HepG2 (cell line): Measurements from ENCODE around the gene ANGPTL2. TPM values are rescaled to one million over a fixed set of nuclear protein-coding genes. Genes with fewer than 3 reads are reported as not detected.

ENCODE experiments used
- ATAC-seq: fragments of 200-7000 bp; cut with Tn5 transposase; 3 replicates; pipeline ENCODE4 v1.9.1; 2020; ENCODE audit warnings: mild to moderate bottlenecking, moderate library complexity
- BruUV-seq: library from RNA; stranded (reverse); fragments of 400-500 nt; replicated peaks from 2 replicates; lab custom pipeline; 2021; lab: Mats Ljungman, UMichigan
- CTCF ChIA-PET: fragments of 300-600 bp; formaldehyde crosslinking; extraction: SDS; loops from one replicate; lab custom pipeline; 2021; ENCODE audit warnings: low total read pairs, inconsistent platforms, low intra/inter-chr PET ratio; lab: Yijun Ruan, JAX
- POLR2A ChIA-PET: fragments of 350-600 bp; sonication (Branson Sonifier 250); formaldehyde crosslinking; loops from one replicate; lab custom pipeline; 2020; ENCODE audit warnings: antibody characterized with exemption, inconsistent platforms; lab: Yijun Ruan, JAX
- DNase-seq: peaks from one replicate; pipeline ENCODE4 v3.0.0-alpha.2; 2015; ENCODE audit warnings: low spot score
- FAIRE-seq: peaks from 3 replicates; lab custom pipeline; 2011; peaks lifted over from hg19 to GRCh38; lab: Jason Lieb, UNC
- H2AFZ ChIP-seq: one replicate; pipeline ENCODE4 v1.6.1; 2011; ENCODE audit warnings: low read length, inconsistent platforms
- H3K27ac ChIP-seq: fragments of 300-600 bp; 3 replicates; pipeline ENCODE4 v1.8.0; 2011; ENCODE audit warnings: mixed run types, mild to moderate bottlenecking, mixed read lengths, low read length, inconsistent platforms; ENCODE audit not compliant: insufficient read depth; ENCODE audit errors: extremely low read length
- H3K27me3 ChIP-seq, 2 experiments: fragments of 200-600 bp in 1 of 2; 2 replicates in 1 of 2; 3 replicates in 1 of 2; pipeline versions ENCODE4 v1.6.0 to v1.8.0; 2011; ENCODE audit warnings: low read length in 2 of 2, mild to moderate bottlenecking in 2 of 2, moderate library complexity in 2 of 2, inconsistent platforms in 1 of 2; ENCODE audit not compliant: insufficient read depth in 2 of 2, control insufficient read depth in 1 of 2
- H3K36me3 ChIP-seq, 2 experiments: fragments of 200-600 bp in 1 of 2; replicated peaks in 1 of 2; 2 replicates in 1 of 2; 3 replicates in 1 of 2; pipeline versions ENCODE4 v1.5.1 to v1.8.0; 2011; ENCODE audit warnings: low read length in 2 of 2, inconsistent platforms in 1 of 2; ENCODE audit not compliant: insufficient read depth in 2 of 2, control insufficient read depth in 1 of 2
- H3K4me1 ChIP-seq: 2 replicates; pipeline ENCODE4 v1.5.1; 2012; ENCODE audit warnings: low read length, inconsistent platforms; ENCODE audit not compliant: insufficient read depth
- H3K4me2 ChIP-seq: 2 replicates; pipeline ENCODE4 v1.6.0; 2011; ENCODE audit warnings: low read depth, low read length, inconsistent platforms
- H3K4me3 ChIP-seq, 3 experiments: fragments of 200-600 bp in 1 of 3; sonication (generic), shearing (Covaris generic) in 1 of 3; replicated peaks in 1 of 3; 2 replicates each; pipeline ENCODE4 v1.5.1; 2011 to 2016; ENCODE audit warnings: low read length in 3 of 3, inconsistent platforms in 2 of 3, low read depth in 2 of 3, mild to moderate bottlenecking in 2 of 3, control low read depth in 1 of 3, mixed read lengths in 1 of 3; ENCODE audit not compliant: insufficient read depth in 1 of 3
- H3K79me2 ChIP-seq: one replicate; pipeline ENCODE4 v1.6.1; 2011; ENCODE audit warnings: low read length, inconsistent platforms; ENCODE audit not compliant: insufficient read depth
- H3K9ac ChIP-seq: 2 replicates; pipeline ENCODE4 v1.6.0; 2011; ENCODE audit warnings: mild to moderate bottlenecking, low read depth, low read length, inconsistent platforms; ENCODE audit not compliant: insufficient read depth
- H3K9me3 ChIP-seq: 2 replicates; pipeline ENCODE4 v1.5.1; 2012; ENCODE audit warnings: mild to moderate bottlenecking, low read length
- H4K20me1 ChIP-seq: 2 replicates; pipeline ENCODE4 v1.6.0; 2011; ENCODE audit warnings: inconsistent platforms, mild to moderate bottlenecking, low read length, moderate library complexity; ENCODE audit not compliant: insufficient read depth
- AHR ChIP-seq: IDR thresholded peaks from 2 replicates; pipeline ENCODE4 v1.6.1; 2018; ENCODE audit warnings: missing genetic modification reagents, missing compliant biosample characterization
- ARNTL ChIP-seq: sonication (generic); formaldehyde crosslinking; IDR thresholded peaks from 2 replicates; pipeline ENCODE4 v1.4.0; 2020; ENCODE audit warnings: mild to moderate bottlenecking, missing genetic modification reagents
- CBX2 ChIP-seq, 2 experiments: fragments of 200-600 bp in 1 of 2; sonication (generic); formaldehyde crosslinking in 1 of 2; IDR thresholded peaks; 2 replicates each; pipeline versions ENCODE4 v1.7.0 to v1.8.1; 2018 to 2022; ENCODE audit warnings: low read depth in 2 of 2, low read length in 1 of 2, mild to moderate bottlenecking in 1 of 2, missing genetic modification reagents in 1 of 2
- HBP1 ChIP-seq: IDR thresholded peaks from 2 replicates; pipeline ENCODE4 v1.6.1; 2016; ENCODE audit warnings: low read depth, control low read depth
- HES4 ChIP-seq: sonication (generic); formaldehyde crosslinking; IDR thresholded peaks from 2 replicates; pipeline ENCODE4 v1.9.0; 2021; ENCODE audit warnings: mild to moderate bottlenecking, missing genetic modification reagents, borderline replicate concordance
- PRMT3 ChIP-seq: sonication (generic); formaldehyde crosslinking; IDR thresholded peaks from 2 replicates; pipeline ENCODE4 v1.8.1; 2022; ENCODE audit warnings: low read depth, mild to moderate bottlenecking, moderate library complexity, missing genetic modification reagents, borderline replicate concordance
- SAFB2 ChIP-seq: sonication (generic); formaldehyde crosslinking; IDR thresholded peaks from 2 replicates; pipeline ENCODE4 v1.5.1; 2020; ENCODE audit warnings: missing genetic modification reagents, low read depth, mild to moderate bottlenecking, borderline replicate concordance
- TEAD2 ChIP-seq: sonication (generic); formaldehyde crosslinking; IDR thresholded peaks from 2 replicates; pipeline ENCODE4 v1.9.0; 2021; ENCODE audit warnings: missing genetic modification reagents
- YEATS2 ChIP-seq: sonication (generic); formaldehyde crosslinking; IDR thresholded peaks from 2 replicates; pipeline ENCODE4 v1.4.0; 2020; ENCODE audit warnings: missing genetic modification reagents, borderline replicate concordance
- ZNF143 ChIP-seq: sonication (generic); formaldehyde crosslinking; IDR thresholded peaks from 2 replicates; pipeline ENCODE4 v1.4.0; 2020; ENCODE audit warnings: missing genetic modification reagents
- ZNF33A ChIP-seq: sonication (generic); formaldehyde crosslinking; IDR thresholded peaks from 2 replicates; pipeline ENCODE4 v1.5.1; 2020; ENCODE audit warnings: missing genetic modification reagents, mild to moderate bottlenecking, moderate library complexity, borderline replicate concordance
- ZNF574 ChIP-seq: sonication (generic); formaldehyde crosslinking; IDR thresholded peaks from 2 replicates; pipeline ENCODE4 v1.4.0; 2020; ENCODE audit warnings: missing genetic modification reagents
- WGBS: methylation state at CpG from one replicate; pipeline ENCODE4 v1.1.6; 2017; ENCODE audit warnings: low lambda C conversion rate; 5-methylcytosine and 5-hydroxymethylcytosine counted together
- in situ Hi-C: cut with HindIII; loops from 2 replicates; pipeline ENCODE4 v1.10.0; 2017; ENCODE audit warnings: low pct_unique_long_range_greater_than_20kb; ENCODE audit not compliant: extremely low pct_ligation_motif_present
- intact Hi-C: fragments of 100-400 bp; cut with micrococcal nuclease; formaldehyde crosslinking; loops from one replicate; pipeline ENCODE4 v1.10.0; 2022; ENCODE audit not compliant: unreplicated experiment
- polyA plus RNA-seq, 8 experiments: library from polyadenylated mRNA; depleted of rRNA in 3 of 8; stranded (reverse) in 7 of 8; unstranded in 1 of 8; fragments of >200 nt; fragmentation: Illumina TruSeq in 4 of 8; extraction: Trizol in 4 of 8; gene quantifications; 2 replicates each; pipeline versions ENCODE4 v1.2.1 to v1.2.3, GENCODE V29; 2011 to 2016; ENCODE audit warnings: low read depth in 4 of 8, missing spikeins in 1 of 8, mixed read lengths in 1 of 8; ENCODE audit not compliant: insufficient read depth in 1 of 8
- total RNA-seq, 5 experiments: library from RNA; depleted of rRNA; stranded (reverse); fragments of >200 nt; fragmentation: Illumina TruSeq; extraction: Trizol; gene quantifications; 2 replicates each; pipeline ENCODE4 v1.2.3, GENCODE V29; 2016; ENCODE audit warnings: low read depth in 1 of 5
- TF ChIP-seq, protein P1 (sequence below): sonication (generic); formaldehyde crosslinking; IDR thresholded peaks from 2 replicates; pipeline ENCODE4 v1.8.1; 2023; ENCODE audit warnings: mild to moderate bottlenecking, missing genetic modification reagents
- TF ChIP-seq, protein P2 (sequence below): IDR thresholded peaks from 2 replicates; pipeline ENCODE4 v1.6.1; 2018; ENCODE audit warnings: missing genetic modification reagents, mild to moderate bottlenecking, missing compliant biosample characterization
- TF ChIP-seq, protein P3 (sequence below): sonication (generic); formaldehyde crosslinking; IDR thresholded peaks from 2 replicates; pipeline ENCODE4 v1.4.0; 2020; ENCODE audit warnings: mild to moderate bottlenecking, missing genetic modification reagents

The ANGPTL2 gene
- total and polyA plus RNA-seq, 2 of the 13 experiments (the other 11 are each of a cell fraction or from before 2014, with no cell fraction given) = 0.91 to 21.0 TPM

- Histone ChIP-seq H4K20me1 (no peaks in the 10 kb centered on the region), H2AFZ (no peak overlapping the region), H3K9me3 (no peaks in the 10 kb centered on the region), H3K79me2 (no peaks in the 10 kb centered on the region), H3K27ac (no peak overlapping the region), H3K27me3 (no peaks in the 10 kb centered on the region), H3K4me2 (no peak overlapping the region), H3K4me3 (no peak overlapping the region), H3K9ac (no peak overlapping the region), H3K4me1 (peaks cover 7% of the 10 kb centered on the region), H3K36me3 (no peaks in the 10 kb centered on the region)
- BruUV-seq = no TSS peak
- 91% methylated on average over 5 of the region's 5 CpGs for WGBS
- DNase-seq (no peak), FAIRE-seq (no peak), ATAC-seq (no peak)
- ChIA-PET CTCF (no interaction called here), POLR2A (no interaction called here)
- intact Hi-C loops (no loop called here), in situ Hi-C loops (no loop called here)
- TF ChIP-seq SAFB2 (CRISPR knock-in tag) (no peak), TEAD2 (CRISPR knock-in tag) (no peak), HES4 (no peak), CBX2 (IDR thresholded peaks at IDR 0.05; ENCODE audit: low read depth, low read length) (no peak), CBX2 (CRISPR knock-in tag; IDR thresholded peaks at IDR 0.05; ENCODE audit: low read depth) (no peak), ZNF143 (CRISPR knock-in tag) (no peak), ZNF574 (CRISPR knock-in tag) (no peak), AHR (CRISPR knock-in tag) (no peak), ARNTL (CRISPR knock-in tag) (no peak), PRMT3 (CRISPR knock-in tag) (no peak), YEATS2 (CRISPR knock-in tag) (no peak), ZNF33A (no peak), HBP1 (CRISPR knock-in tag) (no peak)
- TF ChIP-seq, protein P1, sequence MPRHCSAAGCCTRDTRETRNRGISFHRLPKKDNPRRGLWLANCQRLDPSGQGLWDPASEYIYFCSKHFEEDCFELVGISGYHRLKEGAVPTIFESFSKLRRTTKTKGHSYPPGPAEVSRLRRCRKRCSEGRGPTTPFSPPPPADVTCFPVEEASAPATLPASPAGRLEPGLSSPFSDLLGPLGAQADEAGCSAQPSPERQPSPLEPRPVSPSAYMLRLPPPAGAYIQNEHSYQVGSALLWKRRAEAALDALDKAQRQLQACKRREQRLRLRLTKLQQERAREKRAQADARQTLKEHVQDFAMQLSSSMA (CRISPR knock-in tag) = no peak
- TF ChIP-seq, protein P2, sequence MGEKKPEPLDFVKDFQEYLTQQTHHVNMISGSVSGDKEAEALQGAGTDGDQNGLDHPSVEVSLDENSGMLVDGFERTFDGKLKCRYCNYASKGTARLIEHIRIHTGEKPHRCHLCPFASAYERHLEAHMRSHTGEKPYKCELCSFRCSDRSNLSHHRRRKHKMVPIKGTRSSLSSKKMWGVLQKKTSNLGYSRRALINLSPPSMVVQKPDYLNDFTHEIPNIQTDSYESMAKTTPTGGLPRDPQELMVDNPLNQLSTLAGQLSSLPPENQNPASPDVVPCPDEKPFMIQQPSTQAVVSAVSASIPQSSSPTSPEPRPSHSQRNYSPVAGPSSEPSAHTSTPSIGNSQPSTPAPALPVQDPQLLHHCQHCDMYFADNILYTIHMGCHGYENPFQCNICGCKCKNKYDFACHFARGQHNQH (CRISPR knock-in tag) = no peak
- TF ChIP-seq, protein P3, sequence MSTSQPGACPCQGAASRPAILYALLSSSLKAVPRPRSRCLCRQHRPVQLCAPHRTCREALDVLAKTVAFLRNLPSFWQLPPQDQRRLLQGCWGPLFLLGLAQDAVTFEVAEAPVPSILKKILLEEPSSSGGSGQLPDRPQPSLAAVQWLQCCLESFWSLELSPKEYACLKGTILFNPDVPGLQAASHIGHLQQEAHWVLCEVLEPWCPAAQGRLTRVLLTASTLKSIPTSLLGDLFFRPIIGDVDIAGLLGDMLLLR = no peak
Measured at GRCh38 chr9:127053960-127054359, 68.5 kb downstream of the ANGPTL2 start.
